Hematopoietic multipotent progenitor cell treated with erythropoietin and hydrocortisone succinate and interleukin-3 and kit ligand, for 4 days (in vitro differentiated cells): Measurements from ENCODE around the gene FCGR3A.
"Not testable (repeated sequence)": the region's sequence is repeated elsewhere in the genome, so short reads cannot be mapped to it uniquely, and the experiment has no call there.

Source experiments
- DNase-seq: peaks from one replicate; pipeline ENCODE4 v3.0.0-alpha.2; 2015

The FCGR3A gene

GRCh38 chr1:161556143-161556542 lies 6.5 kb upstream of the FCGR3A start:
- DNase-seq: peak; percentile 28

- DNase-seq: not testable (repeated sequence)
These were observed 5.3 kb upstream of the FCGR3A start for GRCh38 chr1:161554815-161555417.

- DNase-seq: not testable (repeated sequence)
These were observed 4.7 kb upstream of the FCGR3A start for GRCh38 chr1:161554340-161554739.

- DNase-seq: not testable (repeated sequence)
These were observed 4.0 kb upstream of the FCGR3A start for GRCh38 chr1:161553631-161554030.

- not testable (repeated sequence) for DNase-seq
These were observed 1.3 kb upstream of the FCGR3A start for GRCh38 chr1:161550942-161551341.

- DNase-seq: not testable (repeated sequence)
These were observed 740 bp downstream of the FCGR3A start for GRCh38 chr1:161548749-161549406.

GRCh38 chr1:161547995-161548741 lies 1.4 kb downstream of the FCGR3A start:
- DNase-seq: not testable (repeated sequence)

- DNase-seq: peak; percentile 25
These were observed 4.5 kb downstream of the FCGR3A start for GRCh38 chr1:161545005-161545731.

GRCh38 chr1:161543125-161543524 lies 6.5 kb downstream of the FCGR3A start:
- peak; percentile 16 for DNase-seq

GRCh38 chr1:161542091-161542559 lies 7.5 kb downstream of the FCGR3A start:
- DNase-seq: peak; percentile 70

- peak; percentile 45 for DNase-seq
These were observed 9.1 kb downstream of the FCGR3A start for GRCh38 chr1:161540570-161540960.

- peak; percentile 95 for DNase-seq
These were observed 9.7 kb downstream of the FCGR3A start for GRCh38 chr1:161539731-161540569.

GRCh38 chr1:161538925-161539479 lies 10.6 kb downstream of the FCGR3A start:
- not testable (repeated sequence) for DNase-seq

GRCh38 chr1:161537068-161537669 lies 12.4 kb downstream of the FCGR3A start:
- DNase-seq: not testable (repeated sequence)

GRCh38 chr1:161532644-161533567 lies 16.7 kb downstream of the FCGR3A start:
- DNase-seq: not testable (repeated sequence)

- no peak for DNase-seq
These were observed 17.5 kb downstream of the FCGR3A start for GRCh38 chr1:161531986-161532643.

GRCh38 chr1:161530671-161531641 lies 18.7 kb downstream of the FCGR3A start:
- peak; percentile 98 for DNase-seq

GRCh38 chr1:161530158-161530557 lies 19.5 kb downstream of the FCGR3A start:
- DNase-seq: peak; percentile 85
